Skin of body (tissue), 2 donors: ENCODE results near the gene PSMD1. TPM values are rescaled to one million over a fixed set of nuclear protein-coding genes. Genes with fewer than 3 reads are reported as not detected.

Experiments used
- DNase-seq: peaks from one replicate; lab custom pipeline; 2025; lab: John Stamatoyannopoulos, UW
- total RNA-seq: library from RNA; depleted of rRNA; stranded (reverse); fragments of >200 nt; gene quantifications from one replicate; pipeline ENCODE4 v1.2.3, GENCODE V29; 2014

Gene PSMD1
- total RNA-seq, 1 donor from 2014 or later = 72.3 TPM

- DNase-seq = no peak
These were observed 22.3 kb upstream of the PSMD1 start for GRCh38 chr2:231034291-231034882.

DNA sequence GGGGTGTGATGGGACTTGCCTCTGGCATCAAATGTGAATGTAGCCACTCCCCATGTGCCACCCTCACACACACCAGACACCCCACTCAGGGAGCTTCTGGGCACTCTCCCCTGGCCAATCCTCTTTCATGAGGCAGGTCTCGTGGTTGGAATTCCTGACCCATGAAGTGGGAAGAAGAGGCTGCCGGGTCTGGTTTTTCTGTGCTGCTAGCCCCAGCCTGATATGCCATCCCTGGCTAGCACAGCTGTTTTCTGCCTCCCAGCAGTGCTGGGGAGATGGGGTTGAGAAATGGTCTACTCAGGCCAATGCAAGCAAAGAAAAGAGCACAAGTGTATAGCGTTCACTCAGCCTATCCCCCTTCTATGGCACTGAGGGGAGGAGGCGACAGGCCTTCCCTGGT, 20.5 kb upstream of the PSMD1 start:
- no peak for DNase-seq

DNA sequence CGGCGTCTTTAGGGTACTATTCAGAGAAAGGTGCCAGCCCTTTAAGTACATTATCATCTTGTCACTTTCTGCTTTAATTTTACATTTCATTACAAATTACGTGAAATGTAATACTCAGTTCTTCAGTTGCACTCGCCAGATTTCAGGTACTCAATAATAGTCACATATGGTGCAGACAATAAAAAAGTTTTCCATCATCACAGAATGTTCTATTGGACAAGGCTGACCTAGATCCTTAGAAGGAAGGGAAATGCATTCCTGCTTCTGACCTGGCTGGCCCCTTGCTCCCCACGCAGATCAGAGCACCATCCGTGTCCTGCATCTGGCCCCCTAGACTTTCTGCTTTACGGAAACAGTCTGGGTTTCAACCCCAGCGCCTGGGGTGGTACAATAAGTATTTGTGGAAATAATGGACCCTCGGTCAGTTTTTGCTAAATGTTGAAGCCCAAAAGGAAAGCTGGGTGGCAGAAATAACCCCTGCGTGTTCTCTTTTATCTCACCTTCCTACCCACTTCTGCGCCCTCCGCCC, 20.0 kb upstream of the PSMD1 start:
- no peak for DNase-seq

GRCh38 chr2:231037202-231037730, 19.4 kb upstream of the PSMD1 start, which contains the start of gene C2orf72:
Gene C2orf72, plus strand, starts transcription at chr2:231037523. Its CDS starts 43 bp downstream, at chr2:231037566.
- DNase-seq = no peak

- no peak for DNase-seq
These were observed 18.8 kb upstream of the PSMD1 start for GRCh38 chr2:231037731-231038482.

- no peak for DNase-seq
These were observed 18.0 kb upstream of the PSMD1 start for GRCh38 chr2:231038483-231039293.

DNA sequence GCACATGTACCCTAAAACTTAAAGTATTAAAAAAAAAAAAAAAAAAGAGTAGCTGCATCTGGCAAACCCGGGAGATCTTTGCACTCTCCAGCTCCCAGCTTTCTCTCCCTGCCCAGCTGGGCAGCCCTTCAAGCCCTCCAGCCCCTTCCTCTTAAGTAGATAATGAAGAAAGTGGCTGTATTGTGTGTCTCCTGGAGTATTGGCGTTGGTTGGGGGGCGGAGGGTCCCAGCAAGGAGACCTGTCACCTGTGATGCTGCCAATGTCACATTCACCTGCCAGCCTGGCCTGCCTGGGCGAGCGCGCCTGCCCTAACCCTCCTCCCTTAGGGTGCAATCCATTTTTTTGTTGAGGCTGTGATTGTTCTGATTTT, 17.4 kb upstream of the PSMD1 start:
- DNase-seq = no peak

DNA sequence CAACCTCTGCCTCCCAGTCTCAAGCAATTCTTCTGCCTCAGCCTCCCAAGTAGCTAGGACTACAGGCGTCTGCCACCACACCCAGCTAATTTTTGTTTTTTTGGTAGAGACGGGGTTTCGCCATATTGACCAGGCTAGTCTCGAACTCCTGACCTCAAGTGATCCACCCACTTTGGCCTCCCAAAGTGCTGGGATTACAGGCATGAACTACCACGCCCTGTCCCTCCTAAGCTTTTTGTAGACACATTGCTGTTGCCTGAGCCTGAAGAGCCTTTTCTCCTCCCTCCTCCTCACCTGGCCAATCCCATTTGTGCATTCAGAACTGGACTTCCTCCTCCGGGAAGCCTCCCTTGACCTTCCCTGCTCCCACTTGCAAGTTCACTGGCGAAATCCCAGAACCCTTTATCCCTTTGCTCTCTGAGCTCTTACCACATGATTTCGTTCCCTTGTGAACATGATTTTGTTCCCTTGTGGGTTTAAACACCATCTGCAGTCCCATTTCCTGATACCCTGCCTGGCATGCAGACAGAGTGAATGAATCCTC, 16.8 kb upstream of the PSMD1 start:
- no peak for DNase-seq

DNA sequence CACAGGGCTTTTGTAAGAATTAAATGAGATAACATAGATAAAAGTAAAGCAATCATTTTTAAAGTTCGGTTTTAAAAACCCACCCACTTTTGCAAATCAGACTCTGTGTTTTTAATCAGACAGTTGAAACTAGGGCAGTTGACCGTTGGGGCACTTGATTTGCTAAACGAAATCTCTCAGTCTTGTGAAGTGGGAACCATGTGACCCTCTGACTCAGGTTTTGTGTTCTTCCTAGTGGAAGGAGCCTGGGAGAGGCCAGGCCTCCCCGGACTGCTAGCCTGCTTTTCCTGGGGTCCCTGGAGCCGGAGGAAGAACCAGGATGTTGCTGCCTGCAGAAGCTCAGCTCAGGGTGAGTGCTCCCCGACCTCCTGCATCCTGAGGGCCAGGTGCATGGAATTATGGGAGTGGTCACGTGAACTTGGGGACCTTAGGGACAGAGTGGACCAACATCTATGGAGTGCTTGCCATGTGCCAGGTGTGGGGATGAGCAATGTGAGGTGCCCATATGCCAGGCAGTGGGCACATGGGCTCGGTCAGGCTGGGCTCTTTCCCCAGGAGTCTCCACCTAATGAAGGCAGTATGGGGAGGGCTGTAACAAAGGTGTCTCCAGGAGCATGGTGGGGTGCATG, 15.5 kb upstream of the PSMD1 start:
- no peak for DNase-seq

DNA sequence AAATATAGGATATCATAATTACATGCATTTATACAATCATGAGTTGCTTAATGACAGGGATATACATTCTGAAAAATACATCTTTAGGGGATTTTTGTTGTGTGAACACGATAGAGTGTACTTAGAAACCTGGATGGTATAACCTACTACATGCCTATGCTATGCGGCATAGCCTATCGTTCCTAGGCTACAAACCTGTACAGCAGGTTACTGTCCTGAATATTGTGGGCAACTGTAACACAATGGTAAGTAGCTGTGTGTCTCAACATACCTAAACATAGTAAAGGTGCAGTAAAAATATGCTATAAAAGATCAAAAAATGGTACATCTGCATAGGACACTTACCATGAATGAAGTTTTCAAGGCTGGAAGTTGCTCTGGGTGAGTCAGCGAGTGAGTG, 12.9 kb upstream of the PSMD1 start:
- DNase-seq = no peak

DNA sequence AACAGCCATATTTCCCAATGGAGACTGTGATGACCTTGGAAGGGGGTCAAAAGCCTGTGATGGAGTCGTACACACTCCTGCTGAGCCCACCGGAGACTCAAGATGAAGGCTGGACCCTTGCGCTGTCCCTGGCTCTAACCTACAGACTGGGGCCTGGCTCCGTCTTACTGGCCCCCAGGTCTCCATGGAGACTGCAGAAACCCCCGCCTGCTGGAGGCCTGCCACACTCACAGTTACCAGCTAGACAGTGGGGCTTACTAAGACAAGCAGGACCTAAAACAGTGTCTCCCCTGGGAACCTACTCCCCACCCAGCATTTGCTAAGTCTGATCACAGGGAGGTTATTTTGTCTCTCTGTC, 9.8 kb upstream of the PSMD1 start:
- DNase-seq = no peak

DNA sequence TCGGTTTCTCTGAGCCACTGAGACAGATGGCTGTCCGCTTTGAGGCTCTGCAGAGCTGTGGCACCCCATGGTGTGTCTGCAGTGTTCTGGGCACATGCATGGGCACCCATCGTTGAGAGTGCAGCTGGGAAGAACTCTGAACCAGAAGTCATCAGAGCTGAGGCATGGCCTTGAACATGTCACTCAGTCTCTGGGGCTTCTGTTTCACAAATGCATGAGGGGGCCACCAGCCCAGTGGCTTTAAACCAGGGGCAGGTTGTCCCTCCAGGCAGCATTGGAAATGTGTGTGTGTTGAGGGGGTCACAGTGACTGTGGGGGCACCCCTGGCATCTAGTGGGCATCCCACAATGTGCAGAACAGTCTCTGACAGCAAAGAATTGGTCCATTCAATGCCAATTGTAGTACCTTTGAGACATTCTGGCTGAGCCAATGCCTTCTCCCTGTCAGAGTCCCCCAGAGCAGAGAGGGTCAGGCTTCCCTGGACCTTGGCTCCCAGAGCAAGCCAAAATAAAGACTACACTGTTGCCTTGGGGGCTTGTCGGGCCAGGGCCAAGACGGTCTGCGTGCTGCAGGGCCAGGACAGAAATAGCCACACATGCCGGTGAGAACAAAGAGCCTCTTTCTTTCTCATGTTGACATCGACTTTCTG, 9.3 kb upstream of the PSMD1 start:
- no peak for DNase-seq

DNA sequence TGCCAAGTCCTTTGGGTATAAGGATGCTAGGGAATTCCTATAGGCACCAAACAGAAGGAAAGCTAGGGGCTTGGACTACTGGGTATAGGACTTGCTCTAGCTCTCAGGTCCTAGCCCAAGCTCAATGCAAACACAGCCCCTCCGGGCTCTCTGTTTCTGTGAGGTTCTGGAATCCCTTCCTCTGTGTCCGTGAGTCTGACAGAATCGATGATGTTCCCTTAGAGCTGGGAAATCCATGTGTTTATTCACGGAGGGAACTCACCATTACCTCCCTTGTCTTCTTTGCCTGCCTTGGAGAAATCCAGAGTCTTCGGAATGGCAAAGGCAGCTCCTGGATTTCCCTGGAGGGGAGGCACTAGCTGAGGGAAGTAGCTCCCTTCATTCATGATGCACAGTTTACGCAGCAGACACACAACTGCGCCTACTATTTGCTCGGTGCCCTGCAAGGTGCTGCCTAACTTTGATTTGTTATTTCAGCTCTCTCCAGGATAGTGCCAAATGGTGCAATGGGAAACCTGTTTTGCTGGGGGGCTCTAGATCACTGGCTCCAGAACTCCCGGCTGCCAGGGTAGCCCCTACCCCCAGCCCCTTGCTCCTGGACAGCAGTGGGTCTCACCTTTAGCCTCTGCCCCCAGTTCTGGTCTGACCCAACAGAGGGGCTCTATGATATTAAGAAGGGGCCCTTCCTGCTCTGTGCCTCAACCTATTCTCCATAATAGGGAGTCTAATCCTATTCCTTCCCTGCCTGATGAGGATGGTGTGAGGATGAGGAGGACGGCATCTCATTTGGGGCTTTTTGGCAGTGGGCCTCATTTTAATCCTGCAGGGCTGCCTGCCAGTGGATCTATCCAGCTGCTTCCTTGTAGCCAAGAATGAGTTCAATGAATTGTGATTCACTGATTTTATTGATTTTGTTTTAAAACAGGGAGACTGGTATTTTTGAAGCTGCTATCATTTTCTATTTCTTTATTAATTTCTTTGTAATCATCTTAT, 8.4 kb upstream of the PSMD1 start:
- no peak for DNase-seq

DNA sequence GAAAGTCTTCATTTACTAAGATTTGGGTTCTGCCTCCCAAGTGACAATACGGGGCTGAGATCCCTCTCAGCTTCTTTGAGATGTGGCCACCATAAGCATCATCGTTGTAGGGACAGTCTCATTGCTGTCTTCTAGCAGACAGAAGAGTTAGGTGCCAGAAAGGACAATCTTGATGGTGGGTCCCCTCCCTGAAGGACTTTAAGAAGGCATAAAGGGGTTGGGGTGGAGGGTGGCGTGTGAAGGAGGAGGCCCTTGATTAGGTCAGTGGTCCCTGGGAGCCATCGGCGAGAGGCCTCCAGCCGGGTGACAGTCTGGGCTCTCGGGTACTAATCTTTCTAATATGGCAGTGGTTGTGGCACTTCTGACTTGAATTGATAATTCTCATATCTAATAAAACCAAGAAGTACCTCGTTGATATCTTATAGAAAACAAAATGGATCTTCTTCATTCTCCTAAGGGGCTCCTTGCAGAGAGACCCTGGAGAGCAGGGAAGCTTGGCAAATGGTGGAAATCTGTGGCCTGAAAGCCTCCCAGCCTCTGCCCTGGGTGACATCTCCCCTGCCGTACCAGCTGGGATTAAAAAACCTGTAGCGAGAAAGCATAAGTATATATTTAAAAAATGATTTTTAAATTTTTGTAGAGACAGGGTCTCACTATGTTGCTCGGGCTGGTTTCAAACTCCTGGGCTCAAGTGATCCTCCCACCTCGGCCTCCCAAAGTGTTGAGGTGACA, 7.2 kb upstream of the PSMD1 start:
- DNase-seq = no peak

DNA sequence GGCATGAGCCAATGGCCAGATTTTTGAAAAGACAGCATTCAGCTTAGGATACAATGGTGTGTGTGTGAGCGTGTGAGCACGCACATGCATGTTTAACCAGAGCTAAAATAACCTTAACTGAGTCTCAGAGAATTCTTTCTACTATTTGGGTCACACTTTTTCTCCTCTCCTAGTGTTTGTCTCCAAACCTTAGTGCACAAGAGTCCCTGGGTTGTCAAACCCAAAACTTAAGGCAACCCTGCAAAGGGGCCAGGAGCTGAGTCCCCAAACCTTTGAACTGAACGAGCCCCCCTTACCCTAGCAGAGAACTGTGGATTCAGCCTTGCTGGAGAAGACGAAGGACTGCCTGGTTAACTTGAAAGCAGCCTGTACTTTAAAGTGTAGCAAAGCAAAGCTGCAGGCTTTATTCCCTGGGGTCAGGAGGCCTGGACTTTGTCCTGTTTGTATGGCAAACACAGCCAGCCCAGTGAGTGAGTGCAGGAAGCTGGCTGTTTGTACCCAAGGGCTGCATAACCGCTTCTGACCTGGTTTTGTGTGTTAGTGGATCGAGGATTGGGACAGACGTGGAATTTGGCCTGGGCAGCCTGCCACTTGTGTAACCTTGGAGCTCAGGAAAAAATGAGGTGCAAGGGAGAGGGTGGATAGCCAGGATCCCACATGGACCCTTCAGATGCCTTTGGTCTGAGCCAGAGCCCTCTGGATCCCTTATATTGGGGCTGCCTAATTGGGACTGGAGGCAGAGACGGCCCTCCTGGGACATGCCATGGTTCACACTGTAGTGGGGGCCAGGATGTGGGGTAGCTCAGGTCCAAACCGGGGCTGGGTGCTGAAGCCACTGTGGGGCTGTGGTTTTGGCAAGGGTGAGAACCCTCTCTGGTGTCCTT, 6.4 kb upstream of the PSMD1 start:
- no peak for DNase-seq

DNA sequence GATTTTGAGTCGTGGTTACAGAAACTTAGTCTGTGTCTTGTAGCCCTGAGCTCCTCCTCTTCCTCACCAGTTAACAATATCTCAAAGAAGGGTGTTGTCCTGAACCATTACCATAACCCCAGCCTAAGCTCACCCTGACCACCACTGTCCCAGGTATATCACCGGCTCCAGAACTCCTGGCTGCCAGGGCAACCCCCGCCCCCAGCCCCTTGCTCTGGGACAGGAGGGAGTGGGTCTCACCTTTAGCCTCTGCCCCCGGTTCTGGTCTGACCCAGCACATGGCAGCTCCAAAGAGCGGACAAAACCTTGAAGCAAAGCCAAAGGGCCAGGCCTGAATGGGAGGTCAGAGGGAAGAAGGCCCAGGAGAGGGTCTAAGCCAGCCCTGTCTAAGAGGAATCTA, 5.6 kb upstream of the PSMD1 start:
- no peak for DNase-seq
